Neural progenitor cell (in vitro differentiated cells): Measurements from ENCODE around the gene LSM11.

Experiments used
- EZH2phosphoT487 ChIP-seq: fragments of 200-600 bp; sonication (generic); IDR thresholded peaks from 2 replicates; pipeline ENCODE4 v1.6.1; 2017; ENCODE audit warnings: antibody characterized with exemption
- TF ChIP-seq, protein P1 (sequence below): fragments of 200-600 bp; sonication (generic); IDR thresholded peaks from 2 replicates; pipeline ENCODE4 v1.5.1; 2017; ENCODE audit warnings: antibody characterized with exemption, mild to moderate bottlenecking

DNA sequence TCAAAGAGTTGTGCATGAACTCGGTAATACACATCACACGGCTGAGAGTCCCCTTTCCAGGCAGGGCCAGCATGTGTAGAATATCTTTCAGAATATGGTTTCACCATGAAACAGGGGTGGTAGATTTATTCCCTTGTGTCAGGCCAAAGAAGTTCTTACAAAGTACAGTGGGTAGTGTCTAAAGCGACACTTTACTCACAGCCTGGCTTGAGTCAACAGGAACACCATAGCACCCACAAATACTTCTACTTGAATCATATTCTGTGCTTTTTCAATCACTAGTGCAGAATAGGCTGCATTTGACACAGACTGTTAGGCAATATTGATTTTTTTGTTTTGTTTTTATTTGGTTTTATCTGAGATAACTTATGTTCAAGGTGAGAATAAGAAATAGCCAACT lies 12.6 kb downstream of the LSM11 start:
- TF ChIP-seq, protein P1, sequence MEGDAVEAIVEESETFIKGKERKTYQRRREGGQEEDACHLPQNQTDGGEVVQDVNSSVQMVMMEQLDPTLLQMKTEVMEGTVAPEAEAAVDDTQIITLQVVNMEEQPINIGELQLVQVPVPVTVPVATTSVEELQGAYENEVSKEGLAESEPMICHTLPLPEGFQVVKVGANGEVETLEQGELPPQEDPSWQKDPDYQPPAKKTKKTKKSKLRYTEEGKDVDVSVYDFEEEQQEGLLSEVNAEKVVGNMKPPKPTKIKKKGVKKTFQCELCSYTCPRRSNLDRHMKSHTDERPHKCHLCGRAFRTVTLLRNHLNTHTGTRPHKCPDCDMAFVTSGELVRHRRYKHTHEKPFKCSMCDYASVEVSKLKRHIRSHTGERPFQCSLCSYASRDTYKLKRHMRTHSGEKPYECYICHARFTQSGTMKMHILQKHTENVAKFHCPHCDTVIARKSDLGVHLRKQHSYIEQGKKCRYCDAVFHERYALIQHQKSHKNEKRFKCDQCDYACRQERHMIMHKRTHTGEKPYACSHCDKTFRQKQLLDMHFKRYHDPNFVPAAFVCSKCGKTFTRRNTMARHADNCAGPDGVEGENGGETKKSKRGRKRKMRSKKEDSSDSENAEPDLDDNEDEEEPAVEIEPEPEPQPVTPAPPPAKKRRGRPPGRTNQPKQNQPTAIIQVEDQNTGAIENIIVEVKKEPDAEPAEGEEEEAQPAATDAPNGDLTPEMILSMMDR: no peak
- no peak for TF ChIP-seq EZH2phosphoT487
